ENCODE measurements around the gene NEB.

NEB gene

DNA sequence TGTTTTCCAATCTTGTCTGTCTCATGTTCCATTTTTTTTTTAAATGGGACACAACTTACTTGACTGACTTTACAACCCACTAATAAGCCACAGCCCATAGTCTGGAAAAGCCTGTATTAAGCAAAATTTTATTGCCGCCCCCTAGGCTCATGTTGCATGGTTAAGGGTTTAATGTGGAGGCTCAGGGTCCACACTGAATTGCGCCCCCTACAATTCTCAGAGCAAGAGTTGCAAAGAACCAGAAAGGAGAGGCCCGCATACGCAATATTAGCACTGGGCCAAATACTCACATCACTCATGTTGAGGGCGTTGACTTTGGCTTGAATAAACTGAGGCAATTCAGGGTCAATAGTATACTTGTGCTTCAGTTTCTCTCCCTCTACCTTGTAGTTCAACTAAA, 65.5 kb downstream of the NEB start:
- Histone ChIP-seq H3K9ac (no peak overlapping the region), H3K9me3 (ENCODE audit: control insufficient read depth, low read length) (no peaks in the 10 kb centered on the region), H3K27me3 (ENCODE audit: control insufficient read depth, insufficient read depth, low read length) (no peaks in the 10 kb centered on the region), H3K4me2 (ENCODE audit: low read length) (no peak overlapping the region), H3K27ac (no peak overlapping the region), H3K4me3 (ENCODE audit: low read depth, low read length) (no peak overlapping the region), H3K79me2 (no peaks in the 10 kb centered on the region), H3K36me3 (ENCODE audit: control insufficient read depth, insufficient read depth, low read length) (no peaks in the 10 kb centered on the region), H3K4me1 (peaks cover 6% of the 10 kb centered on the region), H2AFZ (no peak overlapping the region)
- TF ChIP-seq, protein P1, sequence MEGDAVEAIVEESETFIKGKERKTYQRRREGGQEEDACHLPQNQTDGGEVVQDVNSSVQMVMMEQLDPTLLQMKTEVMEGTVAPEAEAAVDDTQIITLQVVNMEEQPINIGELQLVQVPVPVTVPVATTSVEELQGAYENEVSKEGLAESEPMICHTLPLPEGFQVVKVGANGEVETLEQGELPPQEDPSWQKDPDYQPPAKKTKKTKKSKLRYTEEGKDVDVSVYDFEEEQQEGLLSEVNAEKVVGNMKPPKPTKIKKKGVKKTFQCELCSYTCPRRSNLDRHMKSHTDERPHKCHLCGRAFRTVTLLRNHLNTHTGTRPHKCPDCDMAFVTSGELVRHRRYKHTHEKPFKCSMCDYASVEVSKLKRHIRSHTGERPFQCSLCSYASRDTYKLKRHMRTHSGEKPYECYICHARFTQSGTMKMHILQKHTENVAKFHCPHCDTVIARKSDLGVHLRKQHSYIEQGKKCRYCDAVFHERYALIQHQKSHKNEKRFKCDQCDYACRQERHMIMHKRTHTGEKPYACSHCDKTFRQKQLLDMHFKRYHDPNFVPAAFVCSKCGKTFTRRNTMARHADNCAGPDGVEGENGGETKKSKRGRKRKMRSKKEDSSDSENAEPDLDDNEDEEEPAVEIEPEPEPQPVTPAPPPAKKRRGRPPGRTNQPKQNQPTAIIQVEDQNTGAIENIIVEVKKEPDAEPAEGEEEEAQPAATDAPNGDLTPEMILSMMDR (IDR thresholded peaks at IDR 0.05), result no peak

DNA sequence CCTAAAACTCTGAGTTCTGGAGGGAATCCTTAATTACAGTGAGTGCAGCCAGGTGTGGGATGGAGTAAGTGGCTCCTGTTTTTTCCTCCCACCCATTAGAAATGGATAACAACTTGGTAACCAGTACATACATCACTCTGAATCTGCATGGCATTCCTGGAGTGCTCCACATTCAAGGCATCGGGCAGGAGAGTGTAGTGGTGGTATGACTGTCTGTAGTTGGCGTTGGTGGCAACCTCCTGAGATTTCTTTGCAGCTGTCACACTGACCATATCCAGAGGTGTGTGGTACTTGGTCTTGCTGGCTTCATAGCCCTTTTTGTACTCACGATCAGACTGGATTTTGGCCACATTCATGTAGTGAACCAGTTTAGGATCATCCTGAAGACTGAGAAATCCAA, 68.3 kb downstream of the NEB start:
- TF ChIP-seq, protein P1 (IDR thresholded peaks at IDR 0.05), result no peak
- Histone ChIP-seq H3K9ac (no peak overlapping the region), H3K4me1 (peaks cover 6% of the 10 kb centered on the region), H3K36me3 (ENCODE audit: control insufficient read depth, insufficient read depth, low read length) (no peaks in the 10 kb centered on the region), H3K27ac (no peak overlapping the region), H3K79me2 (no peaks in the 10 kb centered on the region), H3K4me3 (ENCODE audit: low read depth, low read length) (no peak overlapping the region), H3K4me2 (ENCODE audit: low read length) (no peak overlapping the region), H2AFZ (no peak overlapping the region), H3K9me3 (ENCODE audit: control insufficient read depth, low read length) (no peaks in the 10 kb centered on the region), H3K27me3 (ENCODE audit: control insufficient read depth, insufficient read depth, low read length) (no peaks in the 10 kb centered on the region)

DNA sequence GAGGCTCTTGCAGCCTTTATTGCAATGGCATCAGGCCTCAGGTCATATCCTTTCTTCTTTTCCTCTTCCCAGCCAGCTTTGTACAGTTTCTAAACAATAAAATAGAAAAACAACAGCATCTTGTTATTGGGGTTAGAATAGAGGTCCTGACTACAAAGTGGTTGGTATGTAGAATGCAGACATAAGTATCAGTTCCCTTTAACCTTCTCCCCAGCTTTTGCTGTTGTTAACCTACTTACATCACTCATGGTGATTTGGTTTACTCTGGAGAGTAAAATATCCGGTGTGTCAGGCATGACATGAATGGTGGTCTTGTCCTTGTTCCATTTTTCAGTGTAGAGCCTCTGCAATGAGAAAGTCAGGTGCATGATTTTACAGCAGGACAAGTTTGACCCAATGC, 69.8 kb downstream of the NEB start:
- Histone ChIP-seq H3K4me3 (ENCODE audit: low read depth, low read length) (no peak overlapping the region), H3K9ac (no peak overlapping the region), H3K4me1 (peaks cover 1% of the 10 kb centered on the region), H2AFZ (no peak overlapping the region), H3K79me2 (no peaks in the 10 kb centered on the region), H3K4me2 (ENCODE audit: low read length) (no peak overlapping the region), H3K27me3 (ENCODE audit: control insufficient read depth, insufficient read depth, low read length) (no peaks in the 10 kb centered on the region), H3K27ac (no peak overlapping the region), H3K36me3 (ENCODE audit: control insufficient read depth, insufficient read depth, low read length) (no peaks in the 10 kb centered on the region), H3K9me3 (ENCODE audit: control insufficient read depth, low read length) (no peaks in the 10 kb centered on the region)
- TF ChIP-seq, protein P1 (IDR thresholded peaks at IDR 0.05), result no peak

DNA sequence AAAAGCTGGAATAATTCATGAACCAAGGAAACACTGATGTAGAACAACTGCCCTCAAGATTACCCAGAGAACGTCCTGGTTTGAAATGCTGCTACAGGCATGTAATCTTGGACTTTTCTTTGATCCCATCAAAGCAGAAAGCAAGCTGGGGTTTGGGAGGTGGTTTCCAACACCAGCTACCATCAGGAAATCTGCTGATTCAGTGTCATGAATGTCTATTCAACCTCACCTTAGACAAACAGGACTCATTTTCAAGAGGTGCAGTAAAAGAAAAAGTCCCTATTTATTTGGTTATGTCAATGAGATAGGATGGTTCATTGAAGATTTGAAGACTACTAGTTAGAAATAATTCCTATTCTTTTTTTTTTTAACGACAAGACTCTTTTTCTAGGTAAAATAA, 72.7 kb downstream of the NEB start:
- Histone ChIP-seq H3K9ac (no peak overlapping the region), H3K27ac (no peak overlapping the region), H3K27me3 (ENCODE audit: control insufficient read depth, insufficient read depth, low read length) (no peaks in the 10 kb centered on the region), H2AFZ (no peak overlapping the region), H3K9me3 (ENCODE audit: control insufficient read depth, low read length) (no peaks in the 10 kb centered on the region), H3K4me2 (ENCODE audit: low read length) (no peak overlapping the region), H3K36me3 (ENCODE audit: control insufficient read depth, insufficient read depth, low read length) (no peaks in the 10 kb centered on the region), H3K4me3 (ENCODE audit: low read depth, low read length) (no peak overlapping the region), H3K79me2 (no peaks in the 10 kb centered on the region), H3K4me1 (no peaks in the 10 kb centered on the region)
- TF ChIP-seq, protein P1 (IDR thresholded peaks at IDR 0.05), result no peak

GRCh38 chr2:151658081-151658480, 76.2 kb downstream of the NEB start:
- Histone ChIP-seq H3K27me3 (ENCODE audit: control insufficient read depth, insufficient read depth, low read length) (no peaks in the 10 kb centered on the region), H3K27ac (no peak overlapping the region), H2AFZ (no peak overlapping the region), H3K9ac (no peak overlapping the region), H3K79me2 (no peaks in the 10 kb centered on the region), H3K4me2 (ENCODE audit: low read length) (no peak overlapping the region), H3K36me3 (ENCODE audit: control insufficient read depth, insufficient read depth, low read length) (no peaks in the 10 kb centered on the region), H3K4me1 (no peaks in the 10 kb centered on the region), H3K4me3 (ENCODE audit: low read depth, low read length) (no peak overlapping the region), H3K9me3 (ENCODE audit: control insufficient read depth, low read length) (no peaks in the 10 kb centered on the region)
- TF ChIP-seq, protein P1 (IDR thresholded peaks at IDR 0.05), result no peak

Measured in parathyroid adenoma (tissue), 2 donors.